Measurements from ENCODE around the gene PPDPF.

DNA sequence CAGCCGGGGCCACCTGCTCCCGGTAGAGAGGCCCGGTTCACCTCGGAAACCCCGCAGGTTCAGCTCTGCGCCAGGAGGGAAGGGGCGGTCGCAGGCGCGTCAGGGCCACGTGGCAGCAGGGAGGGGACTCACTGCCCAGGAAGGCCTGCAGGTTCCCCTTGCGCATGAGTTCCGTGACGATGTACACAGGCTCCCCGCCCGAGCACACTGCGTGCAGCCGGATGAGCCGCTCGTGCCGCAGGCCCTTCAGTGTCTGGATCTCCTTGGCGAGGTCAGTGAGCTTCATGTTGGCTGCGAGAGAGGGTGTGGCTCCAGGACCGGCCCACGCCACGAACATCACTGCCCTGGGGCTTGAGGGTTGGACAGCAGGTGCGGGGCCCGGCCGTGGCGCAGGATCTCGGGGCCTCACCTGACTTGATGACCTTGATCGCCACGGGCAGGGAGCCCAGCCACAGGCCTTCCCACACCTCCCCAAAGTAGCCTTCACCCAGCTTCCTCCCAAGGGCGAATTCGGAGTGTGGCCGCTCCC lies 21.5 kb downstream of the PPDPF start:
- no peak for TF ChIP-seq POLR2A (IDR thresholded peaks at IDR 0.05; ENCODE audit: low read depth, low read length)
- TF ChIP-seq, protein P1, sequence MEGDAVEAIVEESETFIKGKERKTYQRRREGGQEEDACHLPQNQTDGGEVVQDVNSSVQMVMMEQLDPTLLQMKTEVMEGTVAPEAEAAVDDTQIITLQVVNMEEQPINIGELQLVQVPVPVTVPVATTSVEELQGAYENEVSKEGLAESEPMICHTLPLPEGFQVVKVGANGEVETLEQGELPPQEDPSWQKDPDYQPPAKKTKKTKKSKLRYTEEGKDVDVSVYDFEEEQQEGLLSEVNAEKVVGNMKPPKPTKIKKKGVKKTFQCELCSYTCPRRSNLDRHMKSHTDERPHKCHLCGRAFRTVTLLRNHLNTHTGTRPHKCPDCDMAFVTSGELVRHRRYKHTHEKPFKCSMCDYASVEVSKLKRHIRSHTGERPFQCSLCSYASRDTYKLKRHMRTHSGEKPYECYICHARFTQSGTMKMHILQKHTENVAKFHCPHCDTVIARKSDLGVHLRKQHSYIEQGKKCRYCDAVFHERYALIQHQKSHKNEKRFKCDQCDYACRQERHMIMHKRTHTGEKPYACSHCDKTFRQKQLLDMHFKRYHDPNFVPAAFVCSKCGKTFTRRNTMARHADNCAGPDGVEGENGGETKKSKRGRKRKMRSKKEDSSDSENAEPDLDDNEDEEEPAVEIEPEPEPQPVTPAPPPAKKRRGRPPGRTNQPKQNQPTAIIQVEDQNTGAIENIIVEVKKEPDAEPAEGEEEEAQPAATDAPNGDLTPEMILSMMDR (IDR thresholded peaks at IDR 0.05; ENCODE audit: extremely low read depth in 1 of 2, insufficient read depth in 1 of 2, low read depth in 1 of 2, low read length in 2 of 2) = no peak
- TF ChIP-seq EZH2 (IDR thresholded peaks at IDR 0.05; ENCODE audit: borderline replicate concordance, low read depth, low read length, severe bottlenecking) = no peak
- TF ChIP-seq FOS (IDR thresholded peaks at IDR 0.05; ENCODE audit: borderline replicate concordance, insufficient read depth, low read length) = no peak
